ENCODE results near the gene CISD3. TPM values are rescaled to one million over a fixed set of nuclear protein-coding genes. Genes with fewer than 3 reads are reported as not detected.

The CISD3 gene
- total RNA-seq, 4 donors from 2014 or later, result 0.26 to 22.0 (median 2.9) TPM

DNA sequence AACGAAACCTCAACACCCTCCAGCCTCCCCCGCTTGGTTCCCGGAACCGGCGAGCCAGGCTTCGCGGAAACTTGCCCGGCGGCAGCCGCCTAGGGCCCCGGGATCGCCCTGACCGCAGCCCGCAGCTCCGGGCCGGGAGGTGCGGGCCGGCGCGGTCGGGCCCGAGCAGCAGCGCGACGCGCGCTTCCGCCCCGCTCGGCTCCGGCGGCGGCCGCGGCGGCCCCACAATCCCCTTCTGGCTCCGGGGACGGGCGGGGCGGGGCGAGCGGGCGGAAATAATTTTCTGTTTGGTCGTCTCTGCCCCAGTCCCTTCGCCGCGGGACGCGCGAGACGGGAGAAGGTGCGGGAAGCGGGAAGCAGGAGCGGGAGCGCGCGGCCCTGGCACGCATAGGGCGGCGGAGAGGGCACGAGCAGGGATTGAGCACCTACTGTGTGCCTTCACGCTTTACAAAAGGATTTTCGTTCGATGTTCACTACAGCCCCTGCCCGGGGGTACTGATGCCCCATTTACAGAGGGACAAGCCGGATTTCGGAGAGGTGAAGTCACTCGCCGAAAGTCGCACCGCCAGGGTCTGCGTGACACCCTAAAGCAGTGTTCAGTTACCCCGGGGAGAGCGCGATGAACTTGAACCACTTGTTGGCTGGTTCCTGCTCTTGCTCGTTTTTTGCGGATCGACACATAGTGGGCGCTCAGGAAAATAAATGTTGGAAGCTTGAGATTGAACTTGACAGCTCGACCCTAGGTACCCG, 27.8 kb upstream of the CISD3 start:
- Histone ChIP-seq H3K4me1 (peaks cover 0 to 6% of the 10 kb centered on the region in 2 donors), H3K27me3 (no peaks in the 10 kb centered on the region), H3K9me3 (no peaks in the 10 kb centered on the region), H3K36me3 (no peaks in the 10 kb centered on the region), H3K27ac (peak overlapping the region; percentile 94 to 95), H3K4me3 (peak overlapping the region; percentile 84 to 93)
- intact Hi-C loops (cut with DNase I; ENCODE audit: low total_unique reads), result no loop called here
- DNase-seq, result peak; percentile 85 to 88
- TF ChIP-seq POLR2A (IDR thresholded peaks at IDR 0.05), result peak; percentile 25 to 85
- TF ChIP-seq, protein P1, sequence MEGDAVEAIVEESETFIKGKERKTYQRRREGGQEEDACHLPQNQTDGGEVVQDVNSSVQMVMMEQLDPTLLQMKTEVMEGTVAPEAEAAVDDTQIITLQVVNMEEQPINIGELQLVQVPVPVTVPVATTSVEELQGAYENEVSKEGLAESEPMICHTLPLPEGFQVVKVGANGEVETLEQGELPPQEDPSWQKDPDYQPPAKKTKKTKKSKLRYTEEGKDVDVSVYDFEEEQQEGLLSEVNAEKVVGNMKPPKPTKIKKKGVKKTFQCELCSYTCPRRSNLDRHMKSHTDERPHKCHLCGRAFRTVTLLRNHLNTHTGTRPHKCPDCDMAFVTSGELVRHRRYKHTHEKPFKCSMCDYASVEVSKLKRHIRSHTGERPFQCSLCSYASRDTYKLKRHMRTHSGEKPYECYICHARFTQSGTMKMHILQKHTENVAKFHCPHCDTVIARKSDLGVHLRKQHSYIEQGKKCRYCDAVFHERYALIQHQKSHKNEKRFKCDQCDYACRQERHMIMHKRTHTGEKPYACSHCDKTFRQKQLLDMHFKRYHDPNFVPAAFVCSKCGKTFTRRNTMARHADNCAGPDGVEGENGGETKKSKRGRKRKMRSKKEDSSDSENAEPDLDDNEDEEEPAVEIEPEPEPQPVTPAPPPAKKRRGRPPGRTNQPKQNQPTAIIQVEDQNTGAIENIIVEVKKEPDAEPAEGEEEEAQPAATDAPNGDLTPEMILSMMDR (IDR thresholded peaks at IDR 0.05), result peak in 1 of 4 experiments; percentile 6

DNA sequence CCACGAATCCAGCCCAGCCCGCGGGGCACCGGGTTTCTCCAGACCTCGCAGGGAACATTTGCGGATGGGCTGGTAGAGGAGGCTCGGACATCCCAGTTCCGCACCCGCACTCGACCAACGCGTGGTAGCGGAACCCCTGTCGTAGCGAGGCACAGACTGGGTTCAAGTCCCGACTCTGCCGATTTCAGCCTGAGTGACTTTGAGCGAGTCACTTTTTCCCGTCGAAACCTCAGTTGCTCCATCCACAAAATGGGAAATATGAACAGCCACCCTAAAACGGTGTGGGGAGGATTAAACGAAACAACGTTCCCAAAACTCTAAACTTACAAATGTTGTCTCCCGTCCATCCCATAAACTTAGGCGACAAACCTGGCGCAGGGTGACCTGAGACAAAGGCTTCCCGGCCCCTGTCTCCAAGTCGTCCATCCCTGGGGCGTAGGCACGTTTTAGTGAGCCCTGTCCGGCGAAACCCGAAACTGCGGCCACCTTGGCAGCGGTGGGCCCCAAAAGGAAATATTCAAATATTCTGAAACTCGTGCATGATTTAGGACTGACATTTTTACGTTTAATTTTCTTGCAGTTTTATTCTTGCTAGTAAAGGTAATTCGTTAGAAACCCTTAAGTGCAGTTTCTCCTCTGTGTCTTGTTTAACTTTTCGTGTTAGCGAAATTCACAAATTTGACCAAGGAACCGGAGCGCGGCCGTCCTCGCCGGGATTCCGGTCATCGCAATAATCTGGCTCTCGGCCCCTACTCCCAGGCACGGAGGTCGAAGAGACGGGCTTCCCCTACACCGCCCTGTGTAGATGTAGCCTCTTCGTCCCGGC, 27.0 kb upstream of the CISD3 start:
- Histone ChIP-seq H3K27ac (peak overlapping the region; percentile 94 to 95), H3K36me3 (no peaks in the 10 kb centered on the region), H3K4me3 (peak overlapping the region; percentile 84 to 93), H3K27me3 (no peaks in the 10 kb centered on the region), H3K9me3 (no peaks in the 10 kb centered on the region), H3K4me1 (peaks cover 0 to 6% of the 10 kb centered on the region in 2 donors)
- intact Hi-C loops (cut with DNase I; ENCODE audit: low total_unique reads), result no loop called here
- TF ChIP-seq POLR2A (IDR thresholded peaks at IDR 0.05), result no peak
- TF ChIP-seq, protein P1 (IDR thresholded peaks at IDR 0.05), result no peak
- DNase-seq, result no peak

DNA sequence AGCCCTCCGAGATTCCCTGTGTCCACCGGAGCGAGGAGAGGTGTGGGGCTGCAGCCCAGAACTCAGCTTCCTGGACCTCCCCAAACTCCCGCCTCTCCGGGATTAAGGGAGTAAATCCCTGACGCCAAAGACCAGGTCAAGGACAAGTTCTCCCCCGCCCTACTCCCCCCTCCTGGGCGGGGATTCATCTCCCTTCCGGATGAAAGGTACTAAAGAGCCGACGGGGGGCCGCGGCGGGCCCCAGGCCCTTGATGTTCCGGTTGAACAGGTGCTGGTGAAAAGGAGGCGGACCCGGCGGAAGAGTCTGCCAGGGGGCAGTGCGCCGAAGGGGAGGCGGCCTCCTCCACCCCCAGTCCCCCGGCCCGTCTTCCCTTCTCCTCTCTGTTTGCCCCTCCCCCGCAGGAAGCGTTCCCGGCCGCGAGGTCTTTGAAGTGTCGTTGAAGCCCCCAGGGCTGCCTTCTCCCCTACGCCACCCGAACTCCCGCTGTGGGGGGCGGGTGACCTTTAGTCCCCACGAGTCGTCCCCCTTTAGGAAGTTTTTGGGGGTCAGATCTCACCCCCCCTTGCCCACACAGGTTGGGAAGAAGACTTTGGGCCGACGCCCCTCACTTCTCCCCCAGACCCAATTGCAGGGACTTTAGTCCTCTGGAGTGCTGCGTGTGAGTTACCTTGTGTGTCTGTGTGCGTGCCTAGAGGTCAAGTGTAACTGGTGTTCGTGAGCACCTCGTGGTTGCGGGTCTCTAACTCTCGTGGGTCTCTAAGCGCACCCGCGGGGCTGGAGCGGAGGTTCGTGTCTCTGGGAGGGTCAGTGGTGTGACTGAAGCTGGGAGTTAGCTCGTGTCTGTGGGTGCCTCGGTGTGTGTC, 26.2 kb upstream of the CISD3 start:
- Histone ChIP-seq H3K27ac (peak overlapping the region; percentile 94 to 95), H3K27me3 (no peaks in the 10 kb centered on the region), H3K36me3 (no peaks in the 10 kb centered on the region), H3K4me3 (peak overlapping the region; percentile 84 to 93), H3K9me3 (no peaks in the 10 kb centered on the region), H3K4me1 (peaks cover 0 to 6% of the 10 kb centered on the region in 2 donors)
- peak in 1 of 2 donors; percentile 25 for TF ChIP-seq POLR2A (IDR thresholded peaks at IDR 0.05)
- TF ChIP-seq, protein P1 (IDR thresholded peaks at IDR 0.05), result no peak
- DNase-seq, result peak; percentile 79 to 80
- intact Hi-C loops (cut with DNase I; ENCODE audit: low total_unique reads), result no loop called here

DNA sequence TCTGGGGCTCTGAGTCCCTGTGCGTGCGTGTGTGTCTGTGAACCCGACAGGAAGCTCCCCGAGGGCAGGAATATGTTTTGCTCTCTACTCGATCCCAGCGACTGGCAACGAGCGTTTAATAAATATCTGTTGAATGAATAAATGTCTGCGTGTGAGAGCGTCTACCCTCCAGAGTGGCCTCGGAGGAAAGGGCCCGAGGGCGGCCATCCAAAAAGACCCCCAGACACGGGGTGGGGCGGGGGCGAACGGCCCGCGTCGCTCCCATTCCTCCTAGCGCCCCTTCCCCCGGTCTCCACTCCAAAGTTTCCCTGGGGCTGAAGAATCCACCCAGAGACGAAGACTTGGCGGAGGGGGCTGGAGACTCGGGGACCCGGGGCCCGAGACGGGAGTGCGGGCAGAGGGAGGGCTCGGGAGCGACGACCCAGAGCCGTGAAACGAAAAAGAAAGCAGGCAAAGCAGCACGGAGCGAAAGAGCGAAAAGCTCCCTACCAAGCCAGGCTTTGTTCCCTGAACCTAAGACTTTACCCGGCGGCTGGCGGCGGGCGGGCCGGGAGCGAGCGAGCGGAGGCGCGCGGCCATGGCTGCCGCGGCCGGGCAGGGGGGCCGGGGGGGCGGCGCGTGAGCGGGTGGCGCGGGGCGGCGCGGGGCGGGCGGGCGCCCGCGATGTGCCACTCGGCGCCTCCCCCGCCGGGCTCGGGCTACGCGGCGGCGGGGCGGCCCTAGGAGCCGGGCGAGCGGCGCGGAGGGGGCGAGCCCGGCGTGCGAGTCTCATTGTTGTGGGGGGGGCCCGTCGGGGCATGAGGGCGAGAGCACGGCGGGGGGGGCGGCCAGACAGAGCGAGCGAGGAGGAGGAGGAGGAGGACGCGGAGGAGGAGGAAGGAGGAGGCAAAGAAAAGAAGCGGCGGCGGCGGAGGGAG, 25.3 kb upstream of the CISD3 start, which contains the start of gene MLLT6:
Gene MLLT6 (plus strand): TSS at position 668 of the 917 bp plus-strand sequence. CDS start 360 bp downstream, outside the sequence.
- H3K4me1 ChIP-seq, result peaks cover 0 to 6% of the 10 kb centered on the region in 2 donors
- H3K27me3 ChIP-seq, result no peaks in the 10 kb centered on the region
- no peaks in the 10 kb centered on the region for H3K36me3 ChIP-seq
- TF ChIP-seq, protein P1 (IDR thresholded peaks at IDR 0.05), result no peak
- peak in 1 of 2 donors; percentile 14 for TF ChIP-seq POLR2A (IDR thresholded peaks at IDR 0.05)
- H3K4me3 ChIP-seq, result peak within 1 kb of the TSS; percentile 84 to 93
- no peaks in the 10 kb centered on the region for H3K9me3 ChIP-seq
- peak; percentile 80 for DNase-seq
- intact Hi-C loops (cut with DNase I; ENCODE audit: low total_unique reads), result no loop called here
- peak within 1 kb of the TSS; percentile 94 to 95 for H3K27ac ChIP-seq
